Measurements from ENCODE around the gene TUBB8B.
"Not testable (repeated sequence)": the region's sequence is repeated elsewhere in the genome, so short reads cannot be mapped to it uniquely, and the experiment has no call there.

Gene TUBB8B

GRCh38 chr18:11383-12274 lies 37.8 kb downstream of the TUBB8B start:
- not testable (repeated sequence) for DNase-seq

DNA sequence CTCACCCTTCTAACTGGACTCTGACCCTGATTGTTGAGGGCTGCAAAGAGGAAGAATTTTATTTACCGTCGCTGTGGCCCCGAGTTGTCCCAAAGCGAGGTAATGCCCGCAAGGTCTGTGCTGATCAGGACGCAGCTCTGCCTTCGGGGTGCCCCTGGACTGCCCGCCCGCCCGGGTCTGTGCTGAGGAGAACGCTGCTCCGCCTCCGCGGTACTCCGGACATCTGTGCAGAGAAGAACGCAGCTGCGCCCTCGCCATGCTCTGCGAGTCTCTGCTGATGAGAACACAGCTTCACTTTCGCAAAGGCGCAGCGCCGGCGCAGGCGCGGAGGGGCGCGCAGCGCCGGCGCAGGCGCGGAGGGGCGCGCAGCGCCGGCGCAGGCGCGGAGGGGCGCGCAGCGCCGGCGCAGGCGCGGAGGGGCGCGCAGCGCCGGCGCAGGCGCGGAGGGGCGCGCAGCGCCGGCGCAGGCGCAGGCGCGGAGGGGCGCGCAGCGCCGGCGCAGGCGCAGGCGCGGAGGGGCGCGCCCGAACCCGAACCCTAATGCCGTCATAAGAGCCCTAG lies 38.7 kb downstream of the TUBB8B start:
- not testable (repeated sequence) for DNase-seq

DNA sequence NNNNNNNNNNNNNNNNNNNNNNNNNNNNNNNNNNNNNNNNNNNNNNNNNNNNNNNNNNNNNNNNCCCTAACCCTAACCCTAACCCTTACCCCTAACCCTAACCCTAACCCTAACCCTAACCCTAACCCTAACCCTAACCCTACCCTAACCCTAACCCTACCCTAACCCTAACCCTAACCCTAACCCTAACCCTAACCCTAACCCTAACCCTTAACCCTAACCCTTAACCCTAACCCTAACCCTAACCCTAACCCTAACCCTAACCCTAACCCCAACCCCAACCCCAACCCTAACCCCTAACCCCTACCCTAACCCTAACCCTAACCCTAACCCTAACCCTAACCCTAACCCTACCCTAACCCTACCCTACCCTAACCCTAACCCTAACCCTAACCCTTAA lies 39.5 kb downstream of the TUBB8B start:
- DNase-seq: not testable (repeated sequence)
